Measurements from ENCODE around the gene RWDD3.

RWDD3 gene

GRCh38 chr1:95233737-95234500 is at the start of gene RWDD3:
RWDD3 (plus strand) TSS chr1:95234210; CDS start chr1:95234231, 21 bp downstream.
- peak; percentile 95 for DNase-seq

GRCh38 chr1:95186149-95186548 is 47.9 kb upstream of the RWDD3 start:
- no peak for DNase-seq

GRCh38 chr1:95193591-95193990 is 40.4 kb upstream of the RWDD3 start:
- DNase-seq = no peak

- DNase-seq = no peak
Observed at GRCh38 chr1:95195046-95195445, 39.0 kb upstream of the RWDD3 start.

- DNase-seq = no peak
Observed at GRCh38 chr1:95196017-95196416, 38.0 kb upstream of the RWDD3 start.

GRCh38 chr1:95197616-95198252 is 36.3 kb upstream of the RWDD3 start:
- no peak for DNase-seq

GRCh38 chr1:95201905-95202304 is 32.1 kb upstream of the RWDD3 start:
- no peak for DNase-seq

GRCh38 chr1:95203908-95204437 is 30.0 kb upstream of the RWDD3 start:
- no peak for DNase-seq

- no peak for DNase-seq
Observed at GRCh38 chr1:95206514-95206913, 27.5 kb upstream of the RWDD3 start.

GRCh38 chr1:95207223-95207935 is 26.6 kb upstream of the RWDD3 start:
- DNase-seq = no peak

- no peak for DNase-seq
Observed at GRCh38 chr1:95208876-95209275, 25.1 kb upstream of the RWDD3 start.

GRCh38 chr1:95209291-95209690 is 24.7 kb upstream of the RWDD3 start:
- no peak for DNase-seq

GRCh38 chr1:95216292-95216990 is 17.6 kb upstream of the RWDD3 start:
- no peak for DNase-seq

- no peak for DNase-seq
Observed at GRCh38 chr1:95217371-95217770, 16.6 kb upstream of the RWDD3 start.

- no peak for DNase-seq
Observed at GRCh38 chr1:95219407-95219806, 14.6 kb upstream of the RWDD3 start.

- DNase-seq = no peak
Observed at GRCh38 chr1:95221306-95221705, 12.7 kb upstream of the RWDD3 start.

- DNase-seq = no peak
Observed at GRCh38 chr1:95222629-95223028, 11.4 kb upstream of the RWDD3 start.

GRCh38 chr1:95223110-95223509 is 10.9 kb upstream of the RWDD3 start:
- no peak for DNase-seq

GRCh38 chr1:95226781-95227660 is 7.0 kb upstream of the RWDD3 start:
- DNase-seq = no peak

GRCh38 chr1:95229037-95229436 is 5.0 kb upstream of the RWDD3 start:
- DNase-seq = no peak

- no peak for DNase-seq
Observed at GRCh38 chr1:95229706-95230105, 4.3 kb upstream of the RWDD3 start.

- no peak for DNase-seq
Observed at GRCh38 chr1:95230256-95230655, 3.8 kb upstream of the RWDD3 start.

All from stimulated activated CD4-positive, alpha-beta T cell treated with anti-CD3 and anti-CD28 coated beads, Interleukin-12 subunit alpha, Interleukin-12 subunit beta, amount 100 ng/mL, for 4 hours (primary cell).